ENCODE data around the gene LACTB. TPM values are rescaled to one million over a fixed set of nuclear protein-coding genes. Genes with fewer than 3 reads are reported as not detected.
"Not testable (repeated sequence)": the region's sequence is repeated elsewhere in the genome, so short reads cannot be mapped to it uniquely, and the experiment has no call there.

Gene LACTB
- total RNA-seq, 1 experiment from 2014 or later: 17.5 TPM

- in situ Hi-C loops (cut with HindIII; ENCODE audit: low sequenced_read_pairs): no loop called here
- no peak for DNase-seq (ENCODE audit: low spot score)
These were observed 33.0 kb upstream of the LACTB start for GRCh38 chr15:63088533-63089245.

- DNase-seq (ENCODE audit: low spot score): peak; percentile 57
These were observed 32.2 kb upstream of the LACTB start for GRCh38 chr15:63089260-63090043.

GRCh38 chr15:63090472-63090871, 31.2 kb upstream of the LACTB start:
- DNase-seq (ENCODE audit: low spot score): no peak
- in situ Hi-C loops (cut with HindIII; ENCODE audit: low sequenced_read_pairs): no loop called here

More at GRCh38 chr15:63089260-63090043, 32.2 kb upstream of the LACTB start:
- in situ Hi-C loops (cut with HindIII; ENCODE audit: low sequenced_read_pairs): no loop called here

GRCh38 chr15:63090887-63091286, 30.8 kb upstream of the LACTB start:
- in situ Hi-C loops (cut with HindIII; ENCODE audit: low sequenced_read_pairs): no loop called here
- DNase-seq (ENCODE audit: low spot score): no peak

GRCh38 chr15:63091679-63092446, 29.8 kb upstream of the LACTB start:
- in situ Hi-C loops (cut with HindIII; ENCODE audit: low sequenced_read_pairs): no loop called here
- no peak for DNase-seq (ENCODE audit: low spot score)

- DNase-seq (ENCODE audit: low spot score): peak; percentile 87
- in situ Hi-C loops (cut with HindIII; ENCODE audit: low sequenced_read_pairs): no loop called here
These were observed 28.0 kb upstream of the LACTB start for GRCh38 chr15:63093486-63094205.

- in situ Hi-C loops (cut with HindIII; ENCODE audit: low sequenced_read_pairs): no loop called here
- no peak for DNase-seq (ENCODE audit: low spot score)
These were observed 27.1 kb upstream of the LACTB start for GRCh38 chr15:63094495-63094931.

- in situ Hi-C loops (cut with HindIII; ENCODE audit: low sequenced_read_pairs): no loop called here
These were observed 25.5 kb upstream of the LACTB start for GRCh38 chr15:63096178-63096577.

GRCh38 chr15:63098901-63099300, 22.8 kb upstream of the LACTB start:
- in situ Hi-C loops (cut with HindIII; ENCODE audit: low sequenced_read_pairs); DNase-seq (ENCODE audit: low spot score): not testable (repeated sequence)

More at GRCh38 chr15:63096178-63096577, 25.5 kb upstream of the LACTB start:
- DNase-seq (ENCODE audit: low spot score): no peak

- in situ Hi-C loops (cut with HindIII; ENCODE audit: low sequenced_read_pairs); DNase-seq (ENCODE audit: low spot score): not testable (repeated sequence)
These were observed 22.1 kb upstream of the LACTB start for GRCh38 chr15:63099581-63099980.

- DNase-seq (ENCODE audit: low spot score): no peak
- in situ Hi-C loops (cut with HindIII; ENCODE audit: low sequenced_read_pairs): no loop called here
These were observed 18.2 kb upstream of the LACTB start for GRCh38 chr15:63103416-63103815.

- in situ Hi-C loops (cut with HindIII; ENCODE audit: low sequenced_read_pairs): no loop called here
- DNase-seq (ENCODE audit: low spot score): no peak
These were observed 16.9 kb upstream of the LACTB start for GRCh38 chr15:63104727-63105126.

GRCh38 chr15:63105354-63105753, 16.3 kb upstream of the LACTB start:
- in situ Hi-C loops (cut with HindIII; ENCODE audit: low sequenced_read_pairs); DNase-seq (ENCODE audit: low spot score): not testable (repeated sequence)

- no peak for DNase-seq (ENCODE audit: low spot score)
- in situ Hi-C loops (cut with HindIII; ENCODE audit: low sequenced_read_pairs): no loop called here
These were observed 13.6 kb upstream of the LACTB start for GRCh38 chr15:63107895-63108546.

- in situ Hi-C loops (cut with HindIII; ENCODE audit: low sequenced_read_pairs): no loop called here
- no peak for DNase-seq (ENCODE audit: low spot score)
These were observed 12.2 kb upstream of the LACTB start for GRCh38 chr15:63109498-63109897.

- in situ Hi-C loops (cut with HindIII; ENCODE audit: low sequenced_read_pairs): no loop called here
- DNase-seq (ENCODE audit: low spot score): no peak
These were observed 11.7 kb upstream of the LACTB start for GRCh38 chr15:63109920-63110319.

- no peak for DNase-seq (ENCODE audit: low spot score)
- in situ Hi-C loops (cut with HindIII; ENCODE audit: low sequenced_read_pairs): no loop called here
These were observed 11.1 kb upstream of the LACTB start for GRCh38 chr15:63110428-63111026.

- no peak for DNase-seq (ENCODE audit: low spot score)
- in situ Hi-C loops (cut with HindIII; ENCODE audit: low sequenced_read_pairs): no loop called here
These were observed 10.2 kb upstream of the LACTB start for GRCh38 chr15:63111481-63111880.

Measured in G401 (cell line).